Activated naive CD4-positive, alpha-beta T cell (primary cell): ENCODE results near the gene STRAP.
"Not testable (repeated sequence)": the region's sequence is repeated elsewhere in the genome, so short reads cannot be mapped to it uniquely, and the experiment has no call there.

Experiments used
- DNase-seq, 4 experiments: peaks; one replicate each; lab custom pipeline; 2025; lab: John Stamatoyannopoulos, UW

The STRAP gene

GRCh38 chr12:15868186-15868585, 14.0 kb upstream of the STRAP start:
- no peak for DNase-seq

GRCh38 chr12:15873556-15873955, 8.6 kb upstream of the STRAP start:
- no peak for DNase-seq

- not testable (repeated sequence) for DNase-seq
Measured at GRCh38 chr12:15874556-15875145, 7.5 kb upstream of the STRAP start.

- no peak for DNase-seq
Measured at GRCh38 chr12:15875863-15876262, 6.3 kb upstream of the STRAP start.

- DNase-seq, result no peak
Measured at GRCh38 chr12:15879413-15879812, 2.8 kb upstream of the STRAP start.

- DNase-seq, result no peak
Measured at GRCh38 chr12:15880721-15881120, 1.5 kb upstream of the STRAP start.

- no peak for DNase-seq
Measured at GRCh38 chr12:15883536-15883935, 1.3 kb downstream of the STRAP start.

GRCh38 chr12:15886372-15887042, 4.3 kb downstream of the STRAP start:
- DNase-seq, result no peak

GRCh38 chr12:15887043-15887817, 5.0 kb downstream of the STRAP start:
- no peak for DNase-seq

- DNase-seq, result no peak
Measured at GRCh38 chr12:15892645-15893259, 10.6 kb downstream of the STRAP start.

- no peak for DNase-seq
Measured at GRCh38 chr12:15893260-15893659, 11.1 kb downstream of the STRAP start.

GRCh38 chr12:15896867-15897266, 14.7 kb downstream of the STRAP start:
- no peak for DNase-seq

GRCh38 chr12:15897433-15897832, 15.2 kb downstream of the STRAP start:
- no peak for DNase-seq

GRCh38 chr12:15899282-15899870, 17.2 kb downstream of the STRAP start:
- DNase-seq, result no peak

GRCh38 chr12:15904378-15904920, 22.3 kb downstream of the STRAP start:
- DNase-seq, result no peak

GRCh38 chr12:15910468-15910863, 28.3 kb downstream of the STRAP start:
- no peak for DNase-seq

GRCh38 chr12:15910864-15911721, 28.9 kb downstream of the STRAP start, which contains the start of gene DERA:
Gene DERA (plus strand): TSS chr12:15911332. CDS start chr12:15911384, 52 bp downstream.
- peak in 3 of 4 experiments; percentile 18 to 39 (median 29) for DNase-seq

- DNase-seq, result not testable (repeated sequence)
Measured at GRCh38 chr12:15911931-15912330, 29.7 kb downstream of the STRAP start.

GRCh38 chr12:15914131-15914530, 31.9 kb downstream of the STRAP start:
- DNase-seq, result not testable (repeated sequence)

GRCh38 chr12:15918066-15918465, 35.9 kb downstream of the STRAP start:
- no peak for DNase-seq

- no peak for DNase-seq
Measured at GRCh38 chr12:15919418-15919817, 37.2 kb downstream of the STRAP start.
